ENCODE data around the gene KAT8.
A peak's percentile ranks its signal among the peaks of the same experiment; 100 is the strongest.

KAT8 gene

DNA sequence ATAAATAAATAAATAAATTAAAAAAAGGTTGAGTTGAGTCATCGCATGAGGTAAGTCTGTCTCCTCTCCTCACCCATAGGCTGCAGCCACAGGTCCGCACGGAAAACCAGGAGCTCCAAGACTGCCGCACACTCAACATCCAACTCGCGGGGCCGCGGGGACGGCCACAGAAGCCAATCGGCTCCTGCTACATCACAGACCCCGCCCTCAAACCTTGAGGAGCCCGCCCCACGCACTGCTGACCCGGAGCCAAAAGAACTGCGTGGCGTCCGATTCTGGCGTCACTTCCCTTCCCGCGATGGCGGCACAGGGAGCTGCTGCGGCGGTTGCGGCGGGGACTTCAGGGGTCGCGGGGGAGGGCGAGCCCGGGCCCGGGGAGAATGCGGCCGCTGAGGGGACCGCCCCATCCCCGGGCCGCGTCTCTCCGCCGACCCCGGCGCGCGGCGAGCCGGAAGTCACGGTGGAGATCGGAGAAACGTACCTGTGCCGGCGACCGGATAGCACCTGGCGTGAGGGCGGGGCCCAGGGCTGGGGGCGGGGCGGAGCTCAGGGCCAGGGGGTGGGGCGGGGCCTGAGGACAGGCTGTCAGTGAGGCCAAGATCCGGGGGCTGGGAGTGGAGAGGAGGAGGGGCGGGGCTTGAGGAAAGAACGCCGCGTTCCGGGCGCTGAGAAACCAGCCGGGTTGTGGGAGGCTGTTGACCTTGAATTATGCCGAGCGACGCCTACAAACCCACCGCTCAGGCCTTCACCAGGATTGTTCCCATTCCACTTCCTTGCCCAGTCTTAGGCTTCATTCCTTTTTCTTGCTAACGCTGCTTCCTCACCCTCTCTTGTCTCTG, at the start of gene KAT8:
KAT8 (plus strand) TSS at position 281 of the 839 bp plus-strand sequence; CDS start at position 299, 18 bp downstream.
- peak; percentile 88 to 96 (median 92) for DNase-seq

DNA sequence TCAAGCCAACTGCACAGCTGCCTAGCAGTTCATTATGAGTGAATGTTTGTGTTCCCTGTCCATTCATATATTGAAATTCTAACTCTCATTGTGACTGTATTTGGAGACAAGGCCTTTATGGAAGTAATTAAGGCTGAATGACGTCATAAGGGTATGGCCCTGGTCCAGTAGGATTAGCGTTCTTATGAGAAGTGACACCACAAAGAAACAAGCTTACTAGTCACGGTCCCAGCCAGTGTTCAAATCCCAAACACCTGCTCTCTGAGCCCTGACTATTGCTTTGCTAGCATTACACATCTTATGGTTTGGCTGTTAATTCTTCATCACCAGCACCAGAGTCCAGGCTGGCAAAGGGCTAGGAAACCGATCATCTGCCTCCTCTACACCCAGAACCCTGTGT, 45.6 kb upstream of the KAT8 start:
- no peak for DNase-seq

DNA sequence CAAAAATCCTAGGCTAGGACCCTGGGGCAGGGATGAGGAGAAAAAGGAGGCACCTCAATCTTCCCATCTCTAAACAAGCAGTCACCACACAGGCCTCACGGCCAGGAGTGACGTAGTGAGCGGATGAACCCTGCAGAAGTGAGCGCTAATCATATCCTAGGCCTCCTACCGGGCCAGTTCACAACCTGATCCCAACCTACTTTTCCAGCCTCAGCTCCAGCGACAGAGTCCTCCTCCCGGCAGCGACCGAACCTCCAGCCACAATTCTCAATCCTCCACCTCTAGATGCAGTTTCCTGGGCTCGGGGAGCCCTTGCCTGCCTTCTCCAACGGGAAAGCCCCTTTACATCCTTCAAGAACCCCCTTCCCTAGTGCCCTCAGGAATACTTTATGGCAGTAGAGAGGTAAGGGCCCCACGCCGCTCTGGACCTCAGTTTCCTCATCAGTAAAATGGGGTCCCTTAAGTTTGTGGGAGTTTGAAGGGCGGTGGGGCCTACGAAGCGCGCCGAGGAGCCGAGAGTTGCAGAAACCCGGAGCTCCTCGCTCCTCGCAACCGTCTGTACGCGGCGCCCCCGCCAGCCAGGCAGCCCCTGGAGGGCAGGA, 44.8 kb upstream of the KAT8 start:
- DNase-seq: no peak

DNA sequence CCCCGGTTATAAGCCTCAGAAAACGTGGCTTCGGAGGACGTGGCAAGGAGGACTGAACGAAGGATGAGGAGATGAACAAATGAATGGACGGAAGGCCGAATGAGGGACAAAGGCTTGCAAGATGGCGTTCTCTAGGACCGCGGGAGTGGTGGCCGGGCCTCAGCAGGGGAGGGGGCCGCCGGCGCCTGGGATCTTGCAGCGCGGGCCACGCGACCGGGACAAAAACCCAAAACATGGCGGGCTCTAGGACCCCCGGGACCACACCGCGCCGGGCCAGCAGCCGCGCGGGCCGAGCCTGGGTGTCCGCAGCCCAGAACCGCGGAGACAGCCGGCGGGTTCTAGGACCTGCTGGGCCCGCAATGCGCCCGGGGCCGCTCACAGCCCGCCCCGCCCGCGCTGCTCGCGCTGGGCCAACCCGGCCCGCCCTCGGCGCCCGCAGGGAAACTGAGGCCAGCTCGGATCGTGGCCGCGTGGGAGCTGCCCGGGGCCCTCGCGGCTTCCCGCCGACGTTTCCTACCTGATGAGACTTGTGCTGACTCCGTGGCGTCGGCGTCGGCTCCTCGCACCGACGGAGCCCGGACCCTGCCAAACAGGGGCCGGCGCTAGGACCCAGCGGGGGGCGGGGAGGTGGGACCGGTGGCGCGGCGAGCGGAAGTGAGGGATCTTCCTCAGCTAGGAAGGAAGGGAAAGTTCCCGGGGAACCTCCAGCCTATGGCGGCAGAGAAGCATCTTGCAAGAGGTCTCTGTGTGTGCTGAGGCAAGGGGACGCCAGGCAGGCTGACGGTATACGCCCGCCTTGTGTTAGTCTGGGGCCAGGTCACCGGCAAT, 44.1 kb upstream of the KAT8 start:
- peak; percentile 59 to 79 (median 65) for DNase-seq

DNA sequence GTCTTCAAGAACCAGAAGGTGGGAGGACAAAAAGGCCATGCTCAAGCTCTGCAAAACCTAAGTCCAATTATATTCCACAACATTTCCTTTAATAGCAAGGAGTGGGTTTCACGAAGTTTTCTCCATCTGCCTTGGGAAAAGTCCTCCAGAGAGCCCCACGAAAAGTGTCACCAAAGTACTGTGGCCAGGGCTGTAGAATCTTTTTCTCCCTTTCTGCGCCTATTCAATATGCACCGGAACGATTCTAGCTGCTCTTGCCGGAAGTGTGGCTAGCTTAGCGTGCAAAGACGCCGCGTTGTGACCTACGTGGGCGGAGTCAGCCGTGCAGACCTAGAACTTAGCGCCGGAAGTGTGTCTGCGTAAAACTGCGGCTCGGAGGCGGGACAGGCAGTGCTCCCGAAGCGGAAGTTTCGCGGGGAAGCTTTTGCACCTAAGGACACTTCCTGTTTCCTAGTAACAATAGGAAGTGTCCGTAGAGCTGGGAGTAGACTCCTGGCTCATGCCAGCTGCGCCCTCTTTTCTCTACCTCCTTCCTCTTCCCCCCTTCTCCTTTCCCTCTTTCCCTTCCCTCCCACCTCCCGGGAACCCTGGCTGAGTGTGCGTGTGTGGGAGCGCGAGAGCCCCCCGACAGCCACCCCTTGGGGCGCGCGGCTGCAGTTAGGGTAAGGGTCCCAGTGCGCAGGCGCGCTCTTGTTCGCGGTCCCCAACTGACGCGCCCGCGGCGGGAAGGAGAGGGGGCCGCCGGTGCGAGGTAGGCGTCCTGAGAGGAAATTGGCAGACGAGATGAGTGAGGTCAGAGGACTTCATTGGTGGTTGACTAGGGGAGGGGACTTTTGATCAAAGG, 43.3 kb upstream of the KAT8 start, which contains the start of the genes ZNF646 and ZNF668:
ZNF646 (plus strand) TSS at position 453 of the 844 bp plus-strand sequence. CDS start 1,903 bp downstream, outside the sequence.
ZNF668 (minus strand) TSS at position 271 of the 844 bp plus-strand sequence. CDS start 9,781 bp downstream, outside the sequence.
- peak; percentile 88 to 95 (median 92) for DNase-seq

DNA sequence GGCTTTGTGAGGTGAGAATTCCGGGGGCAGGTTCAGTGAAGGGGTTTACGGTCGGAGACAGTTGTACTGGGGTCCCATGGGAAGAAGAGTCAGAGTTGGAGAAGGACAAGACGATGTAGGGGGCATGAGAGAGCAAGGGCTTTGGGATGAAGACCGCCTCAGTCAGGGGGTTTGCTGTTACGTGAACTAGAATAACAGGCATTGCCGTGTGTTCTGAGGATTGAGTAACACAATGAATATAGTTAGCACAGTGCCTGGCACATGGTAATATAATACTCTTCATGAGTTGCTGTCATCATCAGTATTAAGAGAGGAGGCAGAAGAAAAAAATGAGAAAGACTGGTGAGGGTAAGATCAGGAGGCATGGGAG, 42.7 kb upstream of the KAT8 start:
- DNase-seq: no peak

DNA sequence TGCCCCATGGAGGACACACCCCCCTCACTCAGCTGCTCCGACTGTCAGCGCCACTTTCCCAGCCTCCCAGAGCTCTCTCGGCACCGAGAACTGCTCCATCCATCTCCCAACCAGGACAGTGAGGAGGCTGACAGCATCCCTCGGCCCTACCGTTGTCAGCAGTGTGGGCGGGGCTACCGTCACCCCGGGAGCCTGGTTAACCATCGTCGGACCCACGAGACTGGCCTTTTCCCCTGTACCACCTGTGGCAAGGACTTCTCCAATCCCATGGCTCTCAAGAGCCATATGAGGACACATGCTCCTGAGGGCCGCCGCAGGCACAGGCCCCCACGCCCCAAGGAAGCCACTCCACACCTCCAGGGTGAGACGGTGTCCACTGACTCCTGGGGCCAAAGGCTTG, 41.1 kb upstream of the KAT8 start:
- DNase-seq: no peak

DNA sequence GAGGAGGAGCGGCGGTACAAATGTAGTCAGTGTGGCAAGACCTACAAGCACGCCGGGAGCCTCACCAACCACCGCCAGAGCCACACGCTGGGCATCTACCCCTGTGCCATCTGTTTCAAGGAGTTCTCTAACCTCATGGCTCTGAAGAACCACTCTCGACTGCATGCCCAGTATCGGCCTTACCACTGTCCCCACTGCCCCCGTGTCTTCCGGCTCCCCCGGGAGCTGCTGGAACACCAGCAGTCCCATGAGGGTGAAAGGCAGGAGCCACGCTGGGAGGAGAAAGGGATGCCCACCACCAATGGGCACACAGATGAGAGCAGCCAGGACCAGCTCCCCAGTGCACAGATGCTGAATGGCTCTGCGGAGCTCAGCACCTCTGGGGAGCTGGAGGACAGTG, 40.4 kb upstream of the KAT8 start:
- no peak for DNase-seq

DNA sequence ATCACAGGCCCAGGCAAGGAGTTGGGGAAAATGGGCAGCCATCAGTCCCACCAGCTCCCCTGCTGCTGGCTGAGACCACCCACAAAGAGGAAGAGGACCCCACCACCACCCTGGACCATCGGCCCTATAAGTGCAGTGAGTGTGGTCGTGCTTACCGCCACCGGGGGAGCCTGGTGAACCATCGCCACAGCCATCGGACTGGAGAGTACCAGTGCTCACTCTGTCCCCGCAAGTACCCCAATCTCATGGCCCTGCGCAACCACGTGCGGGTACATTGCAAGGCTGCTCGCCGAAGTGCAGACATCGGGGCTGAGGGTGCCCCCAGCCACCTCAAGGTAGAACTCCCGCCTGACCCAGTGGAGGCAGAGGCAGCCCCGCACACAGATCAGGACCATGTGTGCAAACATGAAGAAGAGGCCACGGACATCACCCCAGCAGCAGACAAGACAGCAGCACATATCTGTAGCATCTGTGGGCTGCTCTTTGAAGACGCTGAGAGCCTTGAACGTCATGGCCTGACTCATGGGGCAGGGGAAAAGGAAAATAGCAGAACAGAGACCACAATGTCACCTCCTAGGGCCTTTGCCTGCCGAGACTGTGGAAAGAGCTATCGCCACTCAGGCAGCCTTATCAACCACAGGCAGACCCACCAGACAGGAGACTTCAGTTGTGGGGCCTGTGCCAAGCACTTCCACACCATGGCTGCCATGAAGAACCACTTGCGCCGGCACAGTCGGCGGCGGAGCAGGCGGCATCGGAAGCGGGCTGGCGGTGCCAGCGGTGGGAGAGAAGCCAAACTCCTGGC, 39.7 kb upstream of the KAT8 start:
- no peak for DNase-seq

DNA sequence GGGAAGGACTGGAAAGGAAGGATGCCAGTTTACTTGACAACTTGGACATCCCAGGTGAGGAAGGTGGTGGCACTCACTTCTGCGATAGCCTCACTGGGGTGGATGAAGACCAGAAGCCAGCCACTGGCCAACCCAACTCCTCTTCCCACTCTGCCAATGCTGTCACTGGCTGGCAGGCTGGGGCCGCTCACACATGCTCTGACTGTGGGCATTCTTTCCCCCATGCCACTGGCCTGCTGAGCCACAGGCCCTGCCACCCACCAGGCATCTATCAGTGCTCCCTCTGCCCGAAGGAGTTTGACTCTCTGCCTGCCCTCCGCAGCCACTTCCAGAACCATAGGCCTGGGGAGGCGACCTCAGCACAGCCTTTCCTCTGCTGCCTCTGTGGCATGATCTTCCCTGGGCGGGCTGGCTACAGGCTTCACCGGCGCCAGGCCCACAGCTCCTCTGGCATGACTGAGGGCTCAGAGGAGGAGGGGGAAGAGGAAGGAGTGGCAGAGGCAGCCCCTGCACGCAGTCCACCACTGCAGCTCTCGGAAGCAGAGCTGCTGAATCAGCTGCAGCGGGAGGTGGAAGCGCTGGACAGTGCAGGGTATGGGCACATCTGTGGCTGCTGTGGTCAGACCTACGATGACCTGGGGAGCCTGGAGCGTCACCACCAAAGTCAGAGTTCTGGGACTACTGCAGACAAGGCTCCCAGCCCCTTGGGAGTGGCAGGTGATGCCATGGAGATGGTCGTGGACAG, 38.7 kb upstream of the KAT8 start:
- no peak for DNase-seq

DNA sequence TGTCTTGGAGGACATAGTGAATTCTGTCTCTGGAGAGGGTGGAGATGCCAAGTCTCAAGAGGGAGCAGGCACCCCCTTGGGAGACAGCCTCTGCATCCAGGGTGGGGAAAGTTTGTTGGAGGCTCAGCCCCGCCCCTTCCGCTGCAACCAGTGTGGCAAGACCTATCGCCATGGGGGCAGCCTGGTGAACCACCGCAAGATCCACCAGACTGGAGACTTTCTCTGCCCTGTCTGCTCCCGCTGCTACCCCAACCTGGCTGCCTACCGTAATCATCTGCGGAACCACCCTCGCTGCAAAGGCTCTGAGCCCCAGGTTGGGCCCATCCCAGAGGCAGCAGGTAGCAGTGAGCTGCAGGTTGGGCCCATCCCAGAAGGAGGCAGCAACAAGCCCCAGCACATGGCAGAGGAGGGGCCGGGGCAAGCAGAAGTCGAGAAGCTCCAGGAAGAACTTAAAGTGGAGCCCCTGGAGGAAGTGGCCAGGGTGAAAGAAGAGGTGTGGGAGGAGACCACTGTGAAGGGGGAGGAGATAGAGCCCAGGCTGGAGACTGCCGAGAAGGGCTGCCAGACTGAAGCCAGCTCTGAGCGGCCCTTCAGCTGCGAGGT, 38.0 kb upstream of the KAT8 start:
- no peak for DNase-seq

DNA sequence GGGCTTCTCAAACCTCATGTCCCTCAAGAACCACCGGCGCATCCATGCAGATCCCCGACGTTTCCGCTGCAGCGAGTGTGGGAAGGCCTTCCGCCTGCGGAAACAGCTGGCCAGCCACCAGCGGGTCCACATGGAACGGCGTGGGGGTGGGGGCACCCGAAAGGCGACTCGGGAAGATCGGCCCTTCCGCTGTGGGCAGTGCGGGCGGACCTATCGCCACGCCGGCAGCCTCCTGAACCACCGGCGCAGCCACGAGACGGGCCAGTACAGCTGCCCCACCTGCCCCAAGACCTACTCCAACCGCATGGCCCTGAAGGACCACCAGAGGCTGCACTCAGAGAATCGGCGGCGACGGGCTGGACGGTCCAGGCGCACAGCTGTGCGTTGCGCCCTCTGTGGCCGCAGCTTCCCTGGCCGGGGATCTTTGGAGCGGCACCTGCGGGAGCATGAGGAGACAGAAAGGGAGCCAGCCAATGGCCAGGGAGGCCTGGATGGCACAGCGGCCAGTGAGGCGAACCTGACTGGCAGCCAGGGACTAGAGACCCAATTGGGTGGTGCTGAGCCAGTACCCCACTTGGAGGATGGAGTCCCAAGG, 37.3 kb upstream of the KAT8 start:
- no peak for DNase-seq

DNA sequence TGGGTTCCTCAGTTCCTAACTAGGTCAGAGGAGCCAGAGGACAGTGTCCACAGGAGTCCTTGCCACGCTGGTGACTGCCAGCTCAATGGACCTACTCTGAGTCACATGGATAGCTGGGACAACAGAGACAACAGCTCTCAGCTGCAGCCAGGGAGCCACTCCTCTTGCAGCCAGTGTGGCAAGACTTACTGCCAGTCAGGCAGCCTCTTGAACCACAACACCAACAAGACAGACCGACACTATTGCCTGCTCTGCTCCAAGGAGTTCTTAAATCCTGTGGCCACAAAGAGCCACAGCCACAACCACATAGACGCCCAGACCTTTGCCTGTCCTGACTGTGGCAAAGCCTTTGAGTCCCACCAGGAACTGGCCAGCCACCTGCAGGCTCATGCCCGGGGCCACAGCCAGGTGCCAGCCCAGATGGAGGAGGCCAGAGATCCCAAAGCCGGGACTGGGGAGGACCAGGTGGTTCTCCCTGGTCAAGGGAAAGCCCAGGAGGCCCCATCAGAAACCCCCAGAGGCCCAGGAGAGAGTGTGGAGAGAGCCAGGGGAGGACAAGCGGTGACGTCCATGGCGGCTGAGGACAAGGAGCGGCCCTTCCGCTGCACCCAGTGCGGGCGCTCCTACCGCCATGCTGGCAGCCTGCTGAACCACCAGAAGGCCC, 36.6 kb upstream of the KAT8 start:
- DNase-seq: no peak

DNA sequence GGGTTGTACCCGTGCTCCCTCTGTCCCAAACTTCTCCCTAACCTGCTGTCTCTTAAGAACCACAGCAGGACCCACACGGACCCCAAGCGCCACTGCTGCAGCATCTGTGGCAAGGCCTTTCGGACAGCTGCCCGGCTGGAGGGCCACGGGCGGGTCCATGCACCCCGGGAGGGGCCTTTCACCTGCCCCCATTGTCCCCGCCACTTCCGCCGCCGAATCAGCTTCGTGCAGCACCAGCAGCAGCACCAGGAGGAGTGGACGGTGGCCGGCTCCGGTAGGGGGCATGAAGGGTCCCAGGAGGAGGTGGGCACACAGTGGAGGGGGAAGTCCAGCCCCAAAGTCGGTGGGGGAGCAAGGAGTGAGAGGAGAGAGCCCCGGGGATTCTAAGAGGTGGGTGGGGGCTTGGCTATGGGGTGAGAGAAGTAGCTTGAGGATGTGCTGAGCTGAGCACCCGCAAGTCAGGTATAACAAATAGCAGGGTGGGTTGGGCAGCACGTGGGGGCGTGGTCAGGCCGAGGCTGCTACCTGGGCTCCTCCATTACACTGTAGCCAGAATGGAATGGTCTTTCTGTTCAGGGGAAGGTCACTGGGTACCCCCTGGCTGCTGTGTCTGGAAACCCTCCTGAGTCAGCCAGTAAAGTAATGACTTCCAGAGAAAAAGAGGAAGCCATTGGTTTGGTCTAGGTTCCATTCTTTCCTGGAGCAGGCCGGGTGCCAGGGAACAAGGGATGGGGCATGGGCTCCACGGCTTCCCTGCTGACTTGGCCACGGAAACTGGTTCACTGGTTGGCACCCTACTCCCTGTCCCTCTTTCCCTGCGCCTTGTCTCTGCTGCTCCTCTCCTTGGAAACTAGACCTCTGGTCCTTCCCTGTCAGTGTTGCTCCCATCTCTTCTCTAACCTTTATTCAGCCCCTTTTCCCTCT, 35.8 kb upstream of the KAT8 start:
- no peak for DNase-seq

DNA sequence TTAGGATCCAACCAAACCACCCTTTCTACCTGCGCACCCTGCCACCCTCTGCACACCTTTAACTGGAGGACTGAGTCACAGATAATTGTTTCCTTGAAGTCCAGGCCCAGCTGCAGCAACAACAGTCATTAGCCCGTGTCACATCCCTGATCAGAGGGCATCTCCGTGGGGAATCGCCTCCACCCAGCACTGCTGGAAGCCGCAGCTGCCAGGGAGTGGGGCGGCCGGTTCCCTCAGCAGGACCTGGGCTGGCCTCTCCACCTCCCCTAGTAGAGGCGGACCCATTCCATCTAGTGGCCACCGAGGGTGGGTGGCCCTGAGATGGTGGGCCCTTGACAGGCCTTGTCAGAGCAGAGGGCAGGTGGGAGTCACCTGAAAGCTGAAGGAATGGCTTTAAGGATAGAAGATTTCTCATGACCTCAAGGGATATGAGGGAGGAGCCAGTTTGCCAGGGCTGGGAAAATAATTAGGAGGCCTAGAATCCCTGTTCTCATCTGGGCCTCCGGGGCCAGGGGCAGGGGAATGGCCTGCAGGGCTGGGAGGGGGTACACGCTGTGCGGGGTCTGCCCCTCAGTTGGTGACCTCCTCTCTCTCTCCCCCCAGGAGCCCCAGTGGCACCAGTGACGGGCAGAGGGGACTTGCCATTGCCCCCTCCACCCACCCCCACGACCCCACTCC, 35.0 kb upstream of the KAT8 start:
- DNase-seq: no peak

DNA sequence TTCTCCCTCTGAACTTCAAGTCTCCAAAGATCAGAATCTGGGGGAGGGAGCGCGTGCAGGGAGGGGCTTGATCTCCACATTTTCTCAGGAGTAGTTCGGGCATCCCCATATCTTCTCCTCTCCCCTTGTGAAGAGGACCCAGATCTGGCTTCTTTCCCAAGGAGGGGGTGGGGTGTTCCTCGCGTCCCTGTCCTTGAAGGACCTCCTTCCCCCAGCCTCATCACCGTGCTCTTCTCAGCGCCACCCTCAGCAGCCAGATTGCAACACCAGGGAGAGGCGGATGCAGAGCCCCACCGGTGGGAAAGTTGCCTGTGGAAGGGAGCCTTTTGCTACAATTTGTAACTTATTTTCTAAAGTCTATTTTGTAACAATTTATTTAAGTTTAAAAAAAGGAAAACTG, 34.4 kb upstream of the KAT8 start:
- no peak for DNase-seq

DNA sequence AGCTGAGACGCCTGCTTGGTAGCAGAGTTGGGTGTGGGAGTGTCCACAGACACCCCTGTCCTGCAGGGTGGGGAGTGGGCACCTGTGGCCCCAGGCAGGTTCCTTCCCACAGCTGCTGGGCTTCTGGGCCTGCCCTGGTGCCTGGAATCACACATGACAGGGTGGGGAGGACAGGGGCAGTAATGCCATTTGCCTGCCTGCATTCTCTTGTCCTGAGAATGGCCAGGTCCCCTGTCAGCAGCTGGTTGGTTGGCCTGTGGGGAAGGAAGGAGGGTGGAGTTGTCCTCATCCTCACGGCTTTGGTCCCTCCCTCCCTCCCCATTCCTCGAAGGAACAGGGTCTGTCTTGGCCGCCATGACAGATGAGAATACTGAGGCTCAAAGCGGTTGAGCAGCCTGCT, 33.9 kb upstream of the KAT8 start:
- DNase-seq: no peak

DNA sequence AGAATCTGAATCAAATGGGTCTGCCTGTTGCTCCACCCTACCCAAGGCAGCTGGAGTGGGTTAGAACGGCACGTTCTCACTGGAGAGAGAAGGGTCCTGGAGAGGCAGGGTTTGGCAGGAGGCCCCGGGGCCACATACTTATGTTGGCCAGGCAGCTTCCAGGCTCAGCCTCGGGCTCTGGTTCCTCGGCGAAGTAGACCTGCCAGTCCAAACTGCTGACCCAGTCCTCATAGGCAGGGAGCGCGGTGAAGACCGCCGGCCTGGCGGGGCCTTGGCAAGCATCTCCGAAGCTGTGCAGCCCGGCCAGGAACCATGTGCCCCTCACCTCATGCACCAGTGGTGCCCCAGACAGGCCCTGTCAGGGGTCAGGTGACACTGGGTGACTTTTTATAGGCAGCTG, 33.5 kb upstream of the KAT8 start:
- DNase-seq: no peak
